CD4-positive, alpha-beta T cell (primary cell): ENCODE data around the gene NINL. TPM values are rescaled to one million over a fixed set of nuclear protein-coding genes. Genes with fewer than 3 reads are reported as not detected.

Source experiments
- ATAC-seq: fragments of 200-7000 bp; cut with Tn5 transposase; one replicate; pipeline ENCODE4 v1.10.0; 2022; ENCODE audit warnings: mild to moderate bottlenecking; ENCODE audit not compliant: poor library complexity
- CTCF ChIA-PET: fragments of 350-600 bp; sonication (Branson Sonifier 250); formaldehyde crosslinking; loops from one replicate; lab custom pipeline; 2021; ENCODE audit warnings: antibody characterized with exemption, inconsistent platforms; lab: Charles Lee
- POLR2A ChIA-PET: fragments of 350-600 bp; sonication (Branson Sonifier 250); formaldehyde crosslinking; loops from one replicate; lab custom pipeline; 2021; ENCODE audit warnings: antibody characterized with exemption, inconsistent platforms; lab: Charles Lee
- DNase-seq, 14 experiments: peaks; one replicate each; pipeline ENCODE4 v3.0.0-alpha.2; 2013 to 2020; ENCODE audit warnings: mixed read lengths in 2 of 14
- H3K27ac ChIP-seq, 2 donors: one replicate each; pipeline versions ENCODE4 v1.5.1 to v1.7.0; 2013; ENCODE audit warnings: low read length in 2 of 2, low read depth in 1 of 2, mild to moderate bottlenecking in 1 of 2
- H3K27me3 ChIP-seq, 2 experiments: 1 replicate in 1 of 2; 2 replicates in 1 of 2; pipeline versions ENCODE4 v1.6.1 to v1.7.0; 2013; ENCODE audit warnings: low read length in 2 of 2, control low read depth in 1 of 2, mild to moderate bottlenecking in 1 of 2, moderate library complexity in 1 of 2; ENCODE audit not compliant: insufficient read depth in 2 of 2, control insufficient read depth in 1 of 2
- H3K36me3 ChIP-seq: one replicate; pipeline ENCODE4 v1.6.1; 2013; ENCODE audit warnings: low read length, control low read depth; ENCODE audit not compliant: insufficient read depth
- H3K4me1 ChIP-seq: one replicate; pipeline ENCODE4 v1.6.1; 2013; ENCODE audit warnings: low read length, control low read depth; ENCODE audit not compliant: insufficient read depth
- H3K4me3 ChIP-seq: one replicate; pipeline ENCODE4 v1.5.1; 2013; ENCODE audit warnings: mild to moderate bottlenecking, low read length, moderate library complexity
- H3K9me3 ChIP-seq, 2 experiments: 1 replicate in 1 of 2; 2 replicates in 1 of 2; pipeline versions ENCODE4 v1.6.1 to v1.7.0; 2013; ENCODE audit warnings: low read length in 2 of 2, mild to moderate bottlenecking in 2 of 2, control low read depth in 1 of 2, moderate library complexity in 1 of 2; ENCODE audit not compliant: control insufficient read depth in 1 of 2, insufficient read depth in 1 of 2
- H3K27ac Mint-ChIP-seq: one replicate; pipeline ENCODE4 v1.8.0; 2020; ENCODE audit warnings: mixed read lengths
- H3K27me3 Mint-ChIP-seq: one replicate; pipeline ENCODE4 v1.8.0; 2021; ENCODE audit warnings: mixed read lengths
- H3K36me3 Mint-ChIP-seq: one replicate; pipeline ENCODE4 v1.8.0; 2021; ENCODE audit warnings: low read depth, mixed read lengths
- H3K4me1 Mint-ChIP-seq: one replicate; pipeline ENCODE4 v1.8.0; 2021; ENCODE audit warnings: low read depth, mixed read lengths
- H3K4me3 Mint-ChIP-seq: one replicate; pipeline ENCODE4 v1.8.0; 2020; ENCODE audit warnings: mild to moderate bottlenecking, mixed read lengths
- H3K9me3 Mint-ChIP-seq: one replicate; pipeline ENCODE4 v1.8.0; 2020; ENCODE audit warnings: mixed read lengths
- intact Hi-C, 2 experiments: fragments of 100-400 bp; cut with DNase I in 1 of 2; cut with micrococcal nuclease in 1 of 2; formaldehyde crosslinking; loops; one replicate each; pipeline versions ENCODE4 v1.15.1 to v1.9.0; 2023 to 2025; cut with DNase I, micrococcal nuclease
- total RNA-seq, 174 experiments: library from RNA in 2 of 174; stranded (reverse) in 2 of 174; gene quantifications; one replicate each; pipeline ENCODE4 v1.2.3 and lab custom pipeline; 2021 to 2026
- TF ChIP-seq, protein P1 (sequence below): fragments of 200-600 bp; IDR thresholded peaks from one replicate; pipeline ENCODE4 v1.8.0; 2022; ENCODE audit warnings: antibody characterized with exemption, mild to moderate bottlenecking

NINL gene
- total RNA-seq, 2 experiments from 2014 or later = 2.7 to 4.0 TPM

DNA sequence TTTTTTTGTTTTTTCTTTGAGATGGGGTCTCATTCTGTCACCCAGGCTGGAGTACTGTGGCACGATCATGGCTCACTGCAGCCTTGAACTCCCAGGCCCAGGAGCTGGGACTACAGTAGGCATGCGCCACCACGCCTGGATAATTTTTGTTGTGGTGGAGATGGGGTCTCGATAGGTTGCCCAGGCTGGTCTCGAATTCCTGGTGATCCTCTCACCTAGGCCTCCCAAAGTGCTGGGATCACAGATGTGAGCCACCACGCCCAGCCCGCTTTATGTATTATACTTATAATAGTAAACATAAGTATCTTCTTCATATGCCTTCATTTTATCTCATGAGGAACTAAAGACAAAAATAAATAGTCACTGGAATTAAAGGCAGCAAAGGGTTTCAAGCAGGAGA is 114.3 kb downstream of the NINL start:
- CTCF ChIA-PET = no interaction called here
- no peaks in the 10 kb centered on the region for H3K36me3 Mint-ChIP-seq
- H3K9me3 ChIP-seq = no peaks in the 10 kb centered on the region
- H3K9me3 Mint-ChIP-seq = no peaks in the 10 kb centered on the region
- POLR2A ChIA-PET = no interaction called here
- H3K4me3 Mint-ChIP-seq = no peak overlapping the region
- no peaks in the 10 kb centered on the region for H3K27me3 Mint-ChIP-seq
- H3K27ac ChIP-seq = no peak overlapping the region
- H3K27me3 ChIP-seq = no peaks in the 10 kb centered on the region
- ATAC-seq (no peak), DNase-seq (no peak)
- no peak overlapping the region for H3K27ac Mint-ChIP-seq
- TF ChIP-seq, protein P1, sequence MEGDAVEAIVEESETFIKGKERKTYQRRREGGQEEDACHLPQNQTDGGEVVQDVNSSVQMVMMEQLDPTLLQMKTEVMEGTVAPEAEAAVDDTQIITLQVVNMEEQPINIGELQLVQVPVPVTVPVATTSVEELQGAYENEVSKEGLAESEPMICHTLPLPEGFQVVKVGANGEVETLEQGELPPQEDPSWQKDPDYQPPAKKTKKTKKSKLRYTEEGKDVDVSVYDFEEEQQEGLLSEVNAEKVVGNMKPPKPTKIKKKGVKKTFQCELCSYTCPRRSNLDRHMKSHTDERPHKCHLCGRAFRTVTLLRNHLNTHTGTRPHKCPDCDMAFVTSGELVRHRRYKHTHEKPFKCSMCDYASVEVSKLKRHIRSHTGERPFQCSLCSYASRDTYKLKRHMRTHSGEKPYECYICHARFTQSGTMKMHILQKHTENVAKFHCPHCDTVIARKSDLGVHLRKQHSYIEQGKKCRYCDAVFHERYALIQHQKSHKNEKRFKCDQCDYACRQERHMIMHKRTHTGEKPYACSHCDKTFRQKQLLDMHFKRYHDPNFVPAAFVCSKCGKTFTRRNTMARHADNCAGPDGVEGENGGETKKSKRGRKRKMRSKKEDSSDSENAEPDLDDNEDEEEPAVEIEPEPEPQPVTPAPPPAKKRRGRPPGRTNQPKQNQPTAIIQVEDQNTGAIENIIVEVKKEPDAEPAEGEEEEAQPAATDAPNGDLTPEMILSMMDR = no peak
- H3K4me1 Mint-ChIP-seq = peaks cover 7% of the 10 kb centered on the region
- no peaks in the 10 kb centered on the region for H3K36me3 ChIP-seq
- no peak overlapping the region for H3K4me3 ChIP-seq
- H3K4me1 ChIP-seq = peaks cover 6% of the 10 kb centered on the region
- intact Hi-C loops = no loop called here

DNA sequence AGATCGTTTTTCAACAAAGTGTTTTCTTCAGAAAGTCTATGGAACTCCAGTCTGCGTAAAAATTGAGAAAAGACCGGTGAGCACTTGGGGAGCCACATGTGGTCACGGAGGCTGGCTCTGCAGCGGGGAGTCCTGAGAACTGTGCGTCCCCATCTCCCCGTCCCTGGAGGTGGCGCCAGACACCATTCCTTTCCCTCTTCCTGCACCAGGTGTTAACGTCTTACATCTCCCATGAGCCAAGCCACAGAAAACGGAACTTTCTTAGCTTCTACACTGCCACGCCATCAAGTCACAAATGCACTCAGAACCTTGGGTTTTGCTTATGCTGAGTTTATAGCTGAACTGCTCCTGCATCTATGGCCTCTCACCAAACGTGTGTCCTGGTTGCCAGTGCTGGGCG is 115.3 kb downstream of the NINL start:
- DNase-seq (peak in 13 of 14 experiments; percentile 9 to 74 (median 43)), ATAC-seq (peak; percentile 37)
- Histone ChIP-seq H3K27ac (no peak overlapping the region), H3K27me3 (no peaks in the 10 kb centered on the region), H3K9me3 (no peaks in the 10 kb centered on the region), H3K4me1 (peaks cover 6% of the 10 kb centered on the region), H3K36me3 (no peaks in the 10 kb centered on the region), H3K4me3 (no peak overlapping the region)
- ChIA-PET POLR2A (no interaction called here), CTCF (no interaction called here)
- H3K27me3 Mint-ChIP-seq = no peaks in the 10 kb centered on the region
- TF ChIP-seq, protein P1 = peak; percentile 25
- peaks cover 7% of the 10 kb centered on the region for H3K4me1 Mint-ChIP-seq
- H3K4me3 Mint-ChIP-seq = no peak overlapping the region
- H3K36me3 Mint-ChIP-seq = no peaks in the 10 kb centered on the region
- intact Hi-C loops = no loop called here
- no peak overlapping the region for H3K27ac Mint-ChIP-seq
- H3K9me3 Mint-ChIP-seq = no peaks in the 10 kb centered on the region

DNA sequence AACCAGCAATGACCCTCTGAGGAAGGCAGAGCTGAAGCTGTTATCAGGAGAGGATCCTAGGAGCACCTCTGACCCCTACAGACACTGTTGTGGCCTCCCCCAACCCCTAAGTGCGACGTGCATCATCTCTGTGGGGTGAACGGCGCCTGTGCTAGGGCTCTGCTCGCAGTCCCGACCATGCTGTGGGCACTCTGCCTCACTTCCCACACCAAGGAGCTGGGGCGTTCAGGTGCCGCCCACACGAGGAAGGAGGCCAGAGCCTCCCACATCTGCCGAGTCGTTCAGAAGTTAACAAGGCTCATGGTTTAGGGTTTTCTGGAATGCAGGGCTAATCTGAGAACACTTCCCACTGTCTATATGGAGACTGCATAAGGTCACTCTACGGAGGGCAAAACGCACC is 115.8 kb downstream of the NINL start:
- no peaks in the 10 kb centered on the region for H3K27me3 ChIP-seq
- no peak overlapping the region for H3K27ac Mint-ChIP-seq
- no peak for ATAC-seq
- no peaks in the 10 kb centered on the region for H3K27me3 Mint-ChIP-seq
- DNase-seq = no peak
- H3K4me1 Mint-ChIP-seq = peaks cover 7% of the 10 kb centered on the region
- no peaks in the 10 kb centered on the region for H3K9me3 Mint-ChIP-seq
- no peaks in the 10 kb centered on the region for H3K36me3 ChIP-seq
- H3K4me1 ChIP-seq = peaks cover 6% of the 10 kb centered on the region
- H3K27ac ChIP-seq = no peak overlapping the region
- ChIA-PET POLR2A (no interaction called here), CTCF (no interaction called here)
- no peak overlapping the region for H3K4me3 ChIP-seq
- H3K9me3 ChIP-seq = no peaks in the 10 kb centered on the region
- TF ChIP-seq, protein P1 = no peak
- H3K36me3 Mint-ChIP-seq = no peaks in the 10 kb centered on the region
- intact Hi-C loops = no loop called here
- no peak overlapping the region for H3K4me3 Mint-ChIP-seq
